Common myeloid progenitor, CD34-positive (primary cell): ENCODE measurements around the gene TNS1.

Source experiments
- CTCF ChIA-PET: fragments of 350-600 bp; sonication (Branson Sonifier 250); formaldehyde crosslinking; loops from one replicate; lab custom pipeline; 2021; ENCODE audit warnings: antibody characterized with exemption; lab: Charles Lee
- POLR2A ChIA-PET: fragments of 350-600 bp; sonication (Branson Sonifier 250); formaldehyde crosslinking; loops from one replicate; lab custom pipeline; 2021; ENCODE audit warnings: antibody characterized with exemption; lab: Charles Lee
- DNase-seq, 3 donors: peaks; one replicate each; pipeline versions ENCODE4 v3.0.0 to v3.0.0-alpha.2; 2013
- H3K27ac ChIP-seq, 2 experiments: 1 replicate in 1 of 2; 2 replicates in 1 of 2; pipeline ENCODE4 v1.7.0; 2013; ENCODE audit warnings: inconsistent platforms in 2 of 2, low read length in 2 of 2, mild to moderate bottlenecking in 2 of 2, low read depth in 1 of 2, moderate library complexity in 1 of 2; ENCODE audit not compliant: severe bottlenecking in 2 of 2, insufficient read depth in 1 of 2, poor library complexity in 1 of 2
- H3K27me3 ChIP-seq, 5 experiments: replicated peaks in 2 of 5; 1 replicate in 3 of 5; 2 replicates in 2 of 5; pipeline versions ENCODE4 v1.6.1 to v1.7.0; 2013; ENCODE audit warnings: low read length in 4 of 5, mild to moderate bottlenecking in 2 of 5, moderate library complexity in 2 of 5, inconsistent platforms in 1 of 5; ENCODE audit not compliant: insufficient read depth in 5 of 5, control insufficient read depth in 4 of 5
- H3K36me3 ChIP-seq, 4 experiments: 1 replicate in 2 of 4; 2 replicates in 2 of 4; pipeline versions ENCODE4 v1.6.1 to v1.7.0; 2013; ENCODE audit warnings: low read length in 3 of 4, control low read depth in 1 of 4, mild to moderate bottlenecking in 1 of 4; ENCODE audit not compliant: control insufficient read depth in 4 of 4, insufficient read depth in 4 of 4
- H3K4me1 ChIP-seq, 4 experiments: 1 replicate in 3 of 4; 2 replicates in 1 of 4; pipeline versions ENCODE4 v1.6.1 to v1.7.1; 2013; ENCODE audit warnings: low read length in 3 of 4, mild to moderate bottlenecking in 3 of 4, control low read depth in 1 of 4, inconsistent platforms in 1 of 4, moderate library complexity in 1 of 4; ENCODE audit not compliant: control insufficient read depth in 4 of 4, insufficient read depth in 4 of 4; ENCODE audit errors: control extremely low read depth in 1 of 4
- H3K4me3 ChIP-seq, 7 experiments: 1 replicate in 4 of 7; 2 replicates in 3 of 7; pipeline versions ENCODE4 v1.5.1 to v1.7.0; 2013; ENCODE audit warnings: mild to moderate bottlenecking in 7 of 7, low read length in 6 of 7, moderate library complexity in 6 of 7, inconsistent platforms in 2 of 7, low read depth in 2 of 7, control low read depth in 1 of 7; ENCODE audit not compliant: insufficient read depth in 4 of 7, control insufficient read depth in 1 of 7; ENCODE audit errors: extremely low read depth in 1 of 7
- H3K9me3 ChIP-seq, 5 experiments: 1 replicate in 4 of 5; 2 replicates in 1 of 5; pipeline versions ENCODE4 v1.6.1 to v1.7.1; 2013; ENCODE audit warnings: low read length in 4 of 5, mild to moderate bottlenecking in 2 of 5, inconsistent platforms in 1 of 5, low read depth in 1 of 5, moderate library complexity in 1 of 5; ENCODE audit not compliant: control insufficient read depth in 4 of 5, insufficient read depth in 2 of 5; ENCODE audit errors: control extremely low read depth in 1 of 5
- WGBS: methylation state at CpG from one replicate; pipeline ENCODE4 v1.1.5; 2013; ENCODE audit not compliant: insufficient coverage; 5-methylcytosine and 5-hydroxymethylcytosine counted together

TNS1 gene

DNA sequence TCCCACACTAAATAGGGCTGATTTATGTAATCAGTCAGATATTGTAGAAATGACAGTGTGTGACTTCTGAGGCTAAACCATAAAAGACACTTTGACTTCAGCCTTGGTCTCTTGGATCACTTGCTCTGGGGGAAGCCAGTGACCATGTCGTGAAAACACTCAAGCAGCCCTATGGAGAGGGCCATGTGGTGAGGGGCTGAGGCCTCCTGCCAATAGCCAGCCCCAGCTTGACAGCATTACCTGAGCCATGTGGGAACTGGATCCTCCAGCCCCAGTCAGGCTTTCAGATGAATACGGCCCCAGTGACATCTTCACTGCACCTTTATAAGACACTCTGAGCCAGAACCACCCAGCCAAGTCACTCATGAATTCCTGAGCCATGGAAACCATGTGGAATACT lies 20.8 kb downstream of the TNS1 start:
- H3K9me3 ChIP-seq: no peaks in the 10 kb centered on the region
- H3K27me3 ChIP-seq: no peaks in the 10 kb centered on the region
- 100% methylated on average over 1 of the region's 2 CpGs for WGBS
- ChIA-PET POLR2A (no interaction called here), CTCF (interaction anchor here (0.7 to 1.2 kb wide), 3 partner anchors 12 to 95 kb away, joined by 3 to 4 read pairs (median 3); no protein-coding TSS in a partner anchor)
- DNase-seq: no peak
- no peak overlapping the region for H3K27ac ChIP-seq
- H3K4me3 ChIP-seq: no peak overlapping the region
- H3K36me3 ChIP-seq: peaks cover 0 to 7% (median 2%) of the 10 kb centered on the region in 4 experiments
- H3K4me1 ChIP-seq: no peaks in the 10 kb centered on the region

DNA sequence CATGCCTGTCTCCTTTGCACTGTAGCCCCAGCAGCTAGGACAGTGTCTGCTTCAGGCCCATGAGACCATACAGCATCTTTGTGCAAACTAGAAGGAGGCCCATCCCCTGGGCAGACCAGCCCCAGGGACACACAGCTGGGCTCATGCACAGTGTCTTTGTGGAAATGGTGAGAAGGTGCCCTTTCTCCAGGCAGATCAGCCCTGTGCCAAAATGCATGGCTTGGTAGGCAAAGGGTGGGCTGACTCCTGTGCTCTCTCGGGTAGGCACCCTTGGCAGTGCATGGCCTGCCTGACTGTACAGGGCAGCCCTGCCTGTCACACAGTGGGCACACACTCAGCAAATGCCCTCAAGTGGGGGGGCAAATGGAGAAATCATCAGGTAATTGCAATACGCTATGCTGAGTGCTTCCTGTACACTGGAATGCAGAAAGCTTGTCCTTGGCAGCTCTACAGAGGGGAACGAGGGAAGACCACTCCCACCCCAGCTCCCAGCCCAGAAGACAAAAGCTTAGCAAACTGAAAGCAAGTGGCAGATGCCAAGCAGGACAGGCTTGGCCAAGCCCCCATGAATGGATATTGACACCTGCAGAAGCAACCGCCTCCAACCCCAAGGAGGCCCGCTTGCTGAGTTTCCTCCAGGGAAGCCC lies 21.6 kb downstream of the TNS1 start:
- CTCF ChIA-PET: interaction anchor here (0.7 to 1.8 kb wide), 5 partner anchors 11 to 196 kb away, joined by 3 to 6 read pairs (median 3); no protein-coding TSS in a partner anchor

DNA sequence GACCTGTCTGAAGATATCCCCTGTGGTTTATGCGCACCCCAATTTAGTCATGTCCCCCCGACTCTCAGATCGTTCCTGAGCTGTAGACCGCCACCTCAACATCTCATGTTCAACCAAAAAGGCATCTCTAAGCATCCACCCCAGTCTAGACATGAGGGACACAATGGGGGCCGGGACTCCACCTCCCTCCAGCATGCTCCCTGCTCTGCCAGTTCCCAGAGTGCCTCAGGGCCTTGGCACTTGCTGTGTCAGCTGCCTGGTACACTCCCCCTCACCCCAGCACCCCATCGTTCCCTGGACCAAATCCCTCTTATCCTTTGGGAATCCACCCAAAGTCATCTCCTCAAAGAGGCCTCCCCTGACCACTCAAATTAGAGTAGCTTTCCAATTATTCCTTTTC lies 22.2 kb downstream of the TNS1 start:
- DNase-seq: no peak
- Histone ChIP-seq H3K36me3 (no peaks in the 10 kb centered on the region), H3K27ac (no peak overlapping the region), H3K4me1 (no peaks in the 10 kb centered on the region), H3K9me3 (no peaks in the 10 kb centered on the region), H3K27me3 (no peaks in the 10 kb centered on the region), H3K4me3 (no peak overlapping the region)
- WGBS: 98% methylated on average over 6 of the region's 6 CpGs
- POLR2A ChIA-PET: no interaction called here
- CTCF ChIA-PET: interaction anchor here (0.7 to 1.8 kb wide), 3 partner anchors 11 to 195 kb away, joined by 3 to 6 read pairs (median 3); no protein-coding TSS in a partner anchor

More for the DNA sequence above, 21.6 kb downstream of the TNS1 start:
- POLR2A ChIA-PET: no interaction called here
- whole genome bisulfite sequencing: 88% methylated on average over 5 of the region's 5 CpGs
- DNase-seq: no peak
- no peak overlapping the region for H3K27ac ChIP-seq
- H3K27me3 ChIP-seq: no peaks in the 10 kb centered on the region
- no peaks in the 10 kb centered on the region for H3K9me3 ChIP-seq
- H3K4me3 ChIP-seq: no peak overlapping the region
- peaks cover 0 to 5% (median 1%) of the 10 kb centered on the region in 4 experiments for H3K36me3 ChIP-seq
- H3K4me1 ChIP-seq: no peaks in the 10 kb centered on the region

DNA sequence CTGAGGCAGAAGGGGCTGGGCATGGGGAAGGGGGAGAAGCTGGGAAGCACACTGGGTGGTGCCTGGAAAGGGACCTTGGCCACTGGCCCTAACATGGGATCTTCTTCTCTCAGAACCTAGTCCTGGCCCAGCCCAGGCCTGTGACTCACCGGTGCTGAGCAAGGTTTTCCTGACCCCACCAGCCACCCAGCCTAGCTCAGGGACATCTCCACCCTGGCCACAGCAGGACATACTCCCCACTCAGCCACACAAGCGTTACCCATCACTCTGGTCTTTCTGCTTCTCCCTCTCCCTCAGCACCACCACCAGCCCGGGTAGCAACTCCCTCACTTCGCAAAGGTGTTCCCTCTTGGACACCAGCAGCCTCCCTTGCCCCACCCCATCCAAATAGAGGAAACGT lies 22.8 kb downstream of the TNS1 start:
- 90% methylated on average over 2 of the region's 5 CpGs for WGBS
- H3K9me3 ChIP-seq: no peaks in the 10 kb centered on the region
- no peak overlapping the region for H3K27ac ChIP-seq
- H3K27me3 ChIP-seq: no peaks in the 10 kb centered on the region
- H3K4me1 ChIP-seq: no peaks in the 10 kb centered on the region
- H3K4me3 ChIP-seq: no peak overlapping the region
- DNase-seq: no peak
- CTCF ChIA-PET: interaction anchor here (0.6 to 1.8 kb wide), 2 partner anchors 194 to 1888 kb away, joined by 3 to 6 read pairs; no protein-coding TSS in a partner anchor
- no peaks in the 10 kb centered on the region for H3K36me3 ChIP-seq
- POLR2A ChIA-PET: no interaction called here

DNA sequence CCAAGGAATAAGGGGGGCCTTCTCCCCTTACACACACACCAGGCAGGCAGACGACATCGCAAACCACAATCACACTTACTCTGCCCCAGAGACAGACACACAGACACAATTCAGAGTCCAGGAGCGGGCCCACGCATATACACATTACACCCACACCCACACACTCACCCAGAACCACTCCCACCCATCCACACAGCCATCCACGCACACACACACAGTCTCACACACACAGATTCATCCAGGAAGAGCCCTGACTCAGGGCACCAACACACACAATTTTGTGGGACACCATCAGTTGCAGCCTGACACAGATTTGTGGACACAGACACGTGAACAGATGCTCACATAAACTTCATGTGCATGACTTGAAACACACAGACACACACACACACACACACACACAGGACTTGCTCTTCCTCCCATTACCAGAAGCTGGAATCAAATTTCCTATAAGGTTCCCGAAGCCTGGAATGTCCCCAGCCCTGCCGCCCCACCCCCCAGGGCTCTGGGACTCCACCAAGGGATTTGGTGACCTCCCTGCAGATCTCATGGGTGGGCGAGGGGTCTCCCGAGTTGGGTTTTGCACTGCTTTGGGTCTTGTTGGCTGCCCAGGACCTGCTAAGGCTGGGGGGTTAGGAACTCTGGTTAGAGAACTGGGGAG lies 23.5 kb downstream of the TNS1 start:
- H3K9me3 ChIP-seq: no peaks in the 10 kb centered on the region
- no peaks in the 10 kb centered on the region for H3K4me1 ChIP-seq
- 100% methylated on average over 1 of the region's 10 CpGs for WGBS
- ChIA-PET CTCF (interaction anchor here (0.6 to 1.8 kb wide), 2 partner anchors 194 to 1888 kb away, joined by 3 to 6 read pairs; no protein-coding TSS in a partner anchor), POLR2A (no interaction called here)
- no peaks in the 10 kb centered on the region for H3K27me3 ChIP-seq
- no peak for DNase-seq
- no peak overlapping the region for H3K27ac ChIP-seq
- H3K36me3 ChIP-seq: no peaks in the 10 kb centered on the region
- no peak overlapping the region for H3K4me3 ChIP-seq

DNA sequence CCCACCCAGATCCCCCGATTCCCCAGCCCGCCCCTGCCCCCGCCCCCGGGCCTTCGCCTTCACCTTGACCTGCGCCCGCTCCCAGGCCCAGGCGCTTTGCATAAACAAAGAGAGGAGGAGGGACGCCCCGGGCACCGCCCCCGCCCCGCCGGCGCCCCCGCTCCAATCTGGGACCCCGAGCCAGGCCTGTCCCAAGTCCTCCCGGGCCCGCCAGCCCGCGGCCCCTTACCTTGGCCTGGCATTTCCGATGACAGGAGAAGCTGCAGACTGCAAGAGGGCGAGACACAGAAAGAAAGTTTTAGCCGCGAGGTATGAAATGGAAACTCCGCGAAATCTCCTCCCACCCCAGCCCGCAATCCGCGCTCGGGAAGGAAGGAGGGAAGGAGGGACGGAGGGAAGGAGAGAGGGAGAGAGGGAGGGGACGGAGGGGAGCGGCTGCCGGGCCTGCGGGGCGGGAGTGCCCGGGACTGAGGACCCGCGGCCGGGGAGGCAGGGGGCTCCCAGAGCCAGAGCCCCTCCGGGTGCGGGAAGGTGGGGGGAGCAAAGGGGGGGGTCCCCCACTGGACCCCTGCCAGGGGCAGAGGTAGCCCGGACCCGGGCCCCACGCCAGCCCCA lies 24.2 kb downstream of the TNS1 start:
- POLR2A ChIA-PET: no interaction called here
- H3K9me3 ChIP-seq: no peaks in the 10 kb centered on the region
- no peaks in the 10 kb centered on the region for H3K36me3 ChIP-seq
- H3K27me3 ChIP-seq: no peaks in the 10 kb centered on the region
- peak overlapping the region in 1 of 7 experiments; percentile 29 for H3K4me3 ChIP-seq
- CTCF ChIA-PET: interaction anchor here (1.5 kb wide), 1 partner anchor 11 kb away, joined by 3 read pairs; no protein-coding TSS in a partner anchor
- 77% methylated on average over 24 of the region's 46 CpGs for WGBS
- no peak overlapping the region for H3K27ac ChIP-seq
- no peak for DNase-seq
- H3K4me1 ChIP-seq: no peaks in the 10 kb centered on the region
